ENCODE data around the gene TRIM31. TPM values are rescaled to one million over a fixed set of nuclear protein-coding genes. Genes with fewer than 3 reads are reported as not detected.

Gene TRIM31
- total RNA-seq, 2 experiments from 2014 or later = not detected

DNA sequence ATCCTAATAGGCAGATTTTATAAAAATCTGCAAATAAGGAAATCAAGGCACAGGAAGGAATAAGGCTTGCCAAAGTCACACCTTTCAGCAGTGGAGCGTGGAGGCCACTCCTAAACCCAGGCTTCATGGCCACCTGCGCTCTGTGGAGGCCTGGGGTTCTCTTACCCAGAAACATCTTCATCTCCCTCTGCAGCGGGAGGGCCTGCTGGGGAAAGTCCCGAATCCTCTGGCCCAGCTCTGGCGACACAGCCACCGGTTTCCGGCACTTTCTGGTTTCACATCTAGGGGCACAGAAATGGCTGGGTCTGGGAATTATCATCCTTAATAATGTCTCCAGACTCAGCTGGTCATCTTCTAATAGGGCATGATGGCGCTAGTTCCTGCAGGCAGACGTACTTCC, 43.9 kb upstream of the TRIM31 start:
- no peaks in the 10 kb centered on the region for H3K9me2 ChIP-seq (ENCODE audit: insufficient read depth, low read length)
- H2AFZ ChIP-seq (ENCODE audit: low read length) = no peak overlapping the region
- no peaks in the 10 kb centered on the region for H3K4me1 ChIP-seq (ENCODE audit: insufficient read depth, low read length, poor library complexity, severe bottlenecking)
- H3K79me2 ChIP-seq (ENCODE audit: insufficient read depth, low read depth, low read length) = no peaks in the 10 kb centered on the region
- H3K4me3 ChIP-seq (ENCODE audit: low read depth, low read length, poor library complexity, severe bottlenecking) = no peak overlapping the region
- H3K36me3 ChIP-seq (ENCODE audit: insufficient read depth, low read length) = no peaks in the 10 kb centered on the region
- no peak for DNase-seq (ENCODE audit: low spot score)
- H3K4me2 ChIP-seq (ENCODE audit: low read length) = no peak overlapping the region
- ChIA-PET CTCF (ENCODE audit: unreplicated experiment) (no interaction called here), POLR2A (interaction anchor here (0.6 kb wide), 1 partner anchor 307 kb away, joined by 3 read pairs; no protein-coding TSS in a partner anchor)
- intact Hi-C loops (cut with micrococcal nuclease; ENCODE audit: unreplicated experiment) = no loop called here
- TF ChIP-seq, protein P1, sequence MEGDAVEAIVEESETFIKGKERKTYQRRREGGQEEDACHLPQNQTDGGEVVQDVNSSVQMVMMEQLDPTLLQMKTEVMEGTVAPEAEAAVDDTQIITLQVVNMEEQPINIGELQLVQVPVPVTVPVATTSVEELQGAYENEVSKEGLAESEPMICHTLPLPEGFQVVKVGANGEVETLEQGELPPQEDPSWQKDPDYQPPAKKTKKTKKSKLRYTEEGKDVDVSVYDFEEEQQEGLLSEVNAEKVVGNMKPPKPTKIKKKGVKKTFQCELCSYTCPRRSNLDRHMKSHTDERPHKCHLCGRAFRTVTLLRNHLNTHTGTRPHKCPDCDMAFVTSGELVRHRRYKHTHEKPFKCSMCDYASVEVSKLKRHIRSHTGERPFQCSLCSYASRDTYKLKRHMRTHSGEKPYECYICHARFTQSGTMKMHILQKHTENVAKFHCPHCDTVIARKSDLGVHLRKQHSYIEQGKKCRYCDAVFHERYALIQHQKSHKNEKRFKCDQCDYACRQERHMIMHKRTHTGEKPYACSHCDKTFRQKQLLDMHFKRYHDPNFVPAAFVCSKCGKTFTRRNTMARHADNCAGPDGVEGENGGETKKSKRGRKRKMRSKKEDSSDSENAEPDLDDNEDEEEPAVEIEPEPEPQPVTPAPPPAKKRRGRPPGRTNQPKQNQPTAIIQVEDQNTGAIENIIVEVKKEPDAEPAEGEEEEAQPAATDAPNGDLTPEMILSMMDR (conservative IDR thresholded peaks at IDR 0.05; ENCODE audit: low read length) = no peak
- no peak for TF ChIP-seq EZH2phosphoT487 (IDR thresholded peaks at IDR 0.05; ENCODE audit: borderline replicate concordance, low read depth, low read length)
- no peak overlapping the region for H3K27ac ChIP-seq (ENCODE audit: low read depth, low read length, poor library complexity, severe bottlenecking)
- BruUV-seq (replicated peaks) = no TSS peak
- H4K20me1 ChIP-seq (ENCODE audit: insufficient read depth, low read length) = no peaks in the 10 kb centered on the region
- H3K9me3 ChIP-seq (ENCODE audit: low read length) = no peaks in the 10 kb centered on the region

DNA sequence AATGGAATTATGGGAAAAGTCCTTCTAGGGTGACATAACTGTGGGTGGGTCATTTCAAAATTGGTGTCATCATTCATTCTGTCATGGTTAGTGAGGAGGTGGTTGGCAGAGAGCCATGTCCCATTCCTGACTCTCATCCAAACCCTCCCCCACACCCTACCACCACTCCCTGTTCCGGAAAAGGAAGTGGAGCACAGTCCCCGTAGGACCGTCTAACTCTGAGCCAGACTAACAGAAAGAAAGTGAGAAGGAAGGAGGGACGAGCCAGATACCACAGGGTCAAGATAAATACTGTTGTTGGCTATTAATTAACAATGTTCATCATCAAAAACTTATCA, 43.3 kb upstream of the TRIM31 start:
- Histone ChIP-seq H3K4me1 (ENCODE audit: insufficient read depth, low read length, poor library complexity, severe bottlenecking) (no peaks in the 10 kb centered on the region), H3K79me2 (ENCODE audit: insufficient read depth, low read depth, low read length) (no peaks in the 10 kb centered on the region), H3K9me2 (ENCODE audit: insufficient read depth, low read length) (no peaks in the 10 kb centered on the region), H2AFZ (ENCODE audit: low read length) (no peak overlapping the region), H3K36me3 (ENCODE audit: insufficient read depth, low read length) (no peaks in the 10 kb centered on the region), H3K4me2 (ENCODE audit: low read length) (no peak overlapping the region), H4K20me1 (ENCODE audit: insufficient read depth, low read length) (no peaks in the 10 kb centered on the region), H3K4me3 (ENCODE audit: low read depth, low read length, poor library complexity, severe bottlenecking) (no peak overlapping the region), H3K27ac (ENCODE audit: low read depth, low read length, poor library complexity, severe bottlenecking) (no peak overlapping the region), H3K9me3 (ENCODE audit: low read length) (no peaks in the 10 kb centered on the region)
- ChIA-PET CTCF (ENCODE audit: unreplicated experiment) (no interaction called here), POLR2A (no interaction called here)
- BruUV-seq (replicated peaks) = no TSS peak
- no peak for DNase-seq (ENCODE audit: low spot score)
- intact Hi-C loops (cut with micrococcal nuclease; ENCODE audit: unreplicated experiment) = no loop called here
- TF ChIP-seq, protein P1 (conservative IDR thresholded peaks at IDR 0.05; ENCODE audit: low read length) = no peak
- no peak for TF ChIP-seq EZH2phosphoT487 (IDR thresholded peaks at IDR 0.05; ENCODE audit: borderline replicate concordance, low read depth, low read length)

DNA sequence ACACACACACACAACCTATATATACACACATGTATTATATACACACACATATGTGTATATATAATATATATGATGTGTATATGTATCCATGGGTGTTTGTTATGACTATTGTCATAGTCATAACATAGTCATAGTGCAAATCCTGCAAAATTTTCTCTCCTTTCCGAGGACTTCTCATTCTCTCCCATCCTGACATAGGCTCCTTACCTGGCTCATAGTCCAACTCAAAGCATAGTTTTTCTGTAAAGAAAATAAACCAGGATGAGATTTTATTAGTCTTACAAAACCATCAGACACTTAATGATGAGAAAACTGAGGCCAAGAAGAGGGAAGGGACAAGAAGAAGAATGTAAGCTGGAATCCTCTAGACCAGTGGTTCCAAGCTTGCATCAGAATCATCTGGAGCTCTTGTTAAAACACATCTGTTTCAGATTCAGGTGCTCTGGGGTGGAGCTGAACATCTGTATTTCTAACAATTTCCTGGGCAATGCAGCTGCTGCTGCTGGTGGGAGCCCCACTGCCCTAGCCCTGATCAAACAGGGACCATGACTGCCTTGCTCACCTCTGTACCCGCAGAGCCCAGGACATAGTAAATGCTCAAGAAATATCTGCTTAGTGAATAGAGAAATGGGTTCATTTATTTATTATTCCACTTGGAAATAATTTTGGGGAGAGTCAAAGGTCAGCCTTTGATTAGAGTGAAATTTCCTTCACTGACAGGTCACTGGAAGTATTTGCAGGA, 42.8 kb upstream of the TRIM31 start:
- BruUV-seq (replicated peaks) = no TSS peak
- H3K4me2 ChIP-seq (ENCODE audit: low read length) = no peak overlapping the region
- TF ChIP-seq EZH2phosphoT487 (IDR thresholded peaks at IDR 0.05; ENCODE audit: borderline replicate concordance, low read depth, low read length) = no peak
- TF ChIP-seq, protein P1 (conservative IDR thresholded peaks at IDR 0.05; ENCODE audit: low read length) = no peak

More for the DNA sequence above, 42.8 kb upstream of the TRIM31 start:
- DNase-seq (ENCODE audit: low spot score) = no peak
- intact Hi-C loops (cut with micrococcal nuclease; ENCODE audit: unreplicated experiment) = no loop called here
- H3K4me3 ChIP-seq (ENCODE audit: low read depth, low read length, poor library complexity, severe bottlenecking) = no peak overlapping the region
- ChIA-PET CTCF (ENCODE audit: unreplicated experiment) (no interaction called here), POLR2A (no interaction called here)
- no peaks in the 10 kb centered on the region for H4K20me1 ChIP-seq (ENCODE audit: insufficient read depth, low read length)
- H3K36me3 ChIP-seq (ENCODE audit: insufficient read depth, low read length) = no peaks in the 10 kb centered on the region
- H3K79me2 ChIP-seq (ENCODE audit: insufficient read depth, low read depth, low read length) = no peaks in the 10 kb centered on the region
- no peaks in the 10 kb centered on the region for H3K9me2 ChIP-seq (ENCODE audit: insufficient read depth, low read length)
- H3K4me1 ChIP-seq (ENCODE audit: insufficient read depth, low read length, poor library complexity, severe bottlenecking) = no peaks in the 10 kb centered on the region
- no peak overlapping the region for H2AFZ ChIP-seq (ENCODE audit: low read length)
- H3K9me3 ChIP-seq (ENCODE audit: low read length) = no peaks in the 10 kb centered on the region
- no peak overlapping the region for H3K27ac ChIP-seq (ENCODE audit: low read depth, low read length, poor library complexity, severe bottlenecking)

Measured in OCI-LY7 (cell line).